Activated T-cell treated with anti-CD3 and anti-CD28 coated beads, Interleukin-2, amount 50 U/mL, for 72 hours (primary cell): ENCODE measurements around the gene EPHB6. TPM values are rescaled to one million over a fixed set of nuclear protein-coding genes. Genes with fewer than 3 reads are reported as not detected.

Source experiments
- ATAC-seq, 2 donors: fragments of 150-1000 bp; cut with Tn5 transposase; replicated peaks in 1 of 2; 2 replicates each; pipeline ENCODE4 v1.10.0; 2021; ENCODE audit warnings: moderate library complexity in 2 of 2, mild to moderate bottlenecking in 1 of 2
- DNase-seq, 2 donors: peaks; one replicate each; pipeline ENCODE4 v3.0.0; 2021 to 2022; ENCODE audit warnings: mixed read lengths in 1 of 2
- H3K27ac Mint-ChIP-seq: one replicate; pipeline ENCODE4 v1.8.0; 2022; ENCODE audit warnings: mild to moderate bottlenecking, moderate library complexity, mixed read lengths
- H3K27me3 Mint-ChIP-seq: one replicate; pipeline ENCODE4 v1.8.0; 2022; ENCODE audit warnings: low read depth, mixed read lengths
- H3K36me3 Mint-ChIP-seq, 2 donors: one replicate each; pipeline ENCODE4 v1.8.0; 2022; ENCODE audit warnings: mixed read lengths in 2 of 2, mild to moderate bottlenecking in 1 of 2; ENCODE audit not compliant: insufficient read depth in 2 of 2
- H3K4me1 Mint-ChIP-seq: one replicate; pipeline ENCODE4 v1.8.0; 2022; ENCODE audit warnings: low read depth, mixed read lengths
- H3K4me3 Mint-ChIP-seq, 2 donors: one replicate each; pipeline ENCODE4 v1.8.0; 2022; ENCODE audit warnings: mild to moderate bottlenecking in 2 of 2, mixed read lengths in 2 of 2, moderate library complexity in 2 of 2
- H3K9me3 Mint-ChIP-seq, 2 donors: one replicate each; pipeline ENCODE4 v1.8.0; 2022; ENCODE audit warnings: mixed read lengths in 2 of 2
- total RNA-seq, 2 donors: library from RNA; stranded (reverse); gene quantifications; one replicate each; pipeline ENCODE4 v1.2.3, GENCODE V29; 2022

Gene EPHB6
- total RNA-seq, 2 donors from 2014 or later: 10.9 to 13.6 TPM

GRCh38 chr7:142851269-142851668 lies 3.6 kb upstream of the EPHB6 start:
- no peak for DNase-seq
- peaks cover 17% of the 10 kb centered on the region for H3K4me1 Mint-ChIP-seq

GRCh38 chr7:142851919-142852318 lies 3.0 kb upstream of the EPHB6 start:
- no peaks in the 10 kb centered on the region for H3K9me3 Mint-ChIP-seq
- no peak overlapping the region for H3K4me3 Mint-ChIP-seq
- H3K36me3 Mint-ChIP-seq: peaks cover 0 to 1% of the 10 kb centered on the region in 2 donors
- peaks cover 4% of the 10 kb centered on the region for H3K27me3 Mint-ChIP-seq
- H3K27ac Mint-ChIP-seq: no peak overlapping the region
- DNase-seq: no peak
- ATAC-seq: no peak
- H3K4me1 Mint-ChIP-seq: peaks cover 17% of the 10 kb centered on the region

More at GRCh38 chr7:142851269-142851668, 3.6 kb upstream of the EPHB6 start:
- ATAC-seq: no peak
- Mint-ChIP-seq H3K4me3 (no peak overlapping the region), H3K27me3 (peaks cover 4% of the 10 kb centered on the region), H3K9me3 (no peaks in the 10 kb centered on the region), H3K27ac (no peak overlapping the region), H3K36me3 (peaks cover 0 to 1% of the 10 kb centered on the region in 2 donors)

- Mint-ChIP-seq H3K27ac (no peak overlapping the region), H3K4me3 (peak overlapping the region; percentile 86 to 98), H3K36me3 (peaks cover 0 to 1% of the 10 kb centered on the region in 2 donors), H3K9me3 (no peaks in the 10 kb centered on the region), H3K4me1 (peaks cover 17% of the 10 kb centered on the region), H3K27me3 (peaks cover 4% of the 10 kb centered on the region)
- ATAC-seq (peak; percentile 81 to 83), DNase-seq (peak; percentile 64 to 73)
These were observed 1.0 kb upstream of the EPHB6 start for GRCh38 chr7:142853739-142854371.

DNA sequence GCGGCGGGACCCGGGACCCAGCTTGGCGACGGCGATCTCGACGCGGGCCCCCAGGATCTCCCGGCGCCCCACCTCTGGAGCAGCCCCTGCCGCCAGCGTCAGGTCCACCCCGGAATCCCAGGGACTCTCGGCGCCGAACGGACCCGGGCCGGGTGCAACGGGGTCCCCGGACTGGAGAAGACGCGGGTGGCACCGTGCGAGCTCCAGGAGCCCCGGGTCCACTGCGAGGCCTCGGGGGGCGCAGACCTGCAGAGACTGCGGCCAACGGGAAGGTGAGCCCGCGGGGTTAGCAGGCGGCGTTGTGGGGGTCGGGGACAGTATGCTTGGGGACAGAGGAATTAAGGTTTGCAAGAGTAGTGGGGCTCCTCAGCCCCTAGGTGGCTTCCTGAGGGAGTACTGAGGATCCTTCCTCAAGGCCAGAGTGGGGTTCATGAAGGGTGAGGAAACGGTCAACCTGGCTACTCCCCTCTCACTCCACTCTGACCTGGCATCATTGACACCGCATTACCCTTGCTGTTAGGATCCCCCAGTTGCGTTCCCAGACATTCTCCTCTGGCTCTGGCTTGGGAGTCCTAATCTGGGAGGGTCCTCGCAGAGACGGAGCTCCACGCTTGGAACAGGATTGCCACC lies 353 bp downstream of the EPHB6 start:
- H3K27me3 Mint-ChIP-seq: peaks cover 4% of the 10 kb centered on the region
- peak overlapping the region; percentile 72 to 76 for H3K4me3 Mint-ChIP-seq
- H3K4me1 Mint-ChIP-seq: peaks cover 16% of the 10 kb centered on the region
- DNase-seq (no peak), ATAC-seq (no peak)
- H3K27ac Mint-ChIP-seq: no peak overlapping the region
- no peaks in the 10 kb centered on the region for H3K9me3 Mint-ChIP-seq
- peaks cover 0 to 1% of the 10 kb centered on the region in 2 donors for H3K36me3 Mint-ChIP-seq

DNA sequence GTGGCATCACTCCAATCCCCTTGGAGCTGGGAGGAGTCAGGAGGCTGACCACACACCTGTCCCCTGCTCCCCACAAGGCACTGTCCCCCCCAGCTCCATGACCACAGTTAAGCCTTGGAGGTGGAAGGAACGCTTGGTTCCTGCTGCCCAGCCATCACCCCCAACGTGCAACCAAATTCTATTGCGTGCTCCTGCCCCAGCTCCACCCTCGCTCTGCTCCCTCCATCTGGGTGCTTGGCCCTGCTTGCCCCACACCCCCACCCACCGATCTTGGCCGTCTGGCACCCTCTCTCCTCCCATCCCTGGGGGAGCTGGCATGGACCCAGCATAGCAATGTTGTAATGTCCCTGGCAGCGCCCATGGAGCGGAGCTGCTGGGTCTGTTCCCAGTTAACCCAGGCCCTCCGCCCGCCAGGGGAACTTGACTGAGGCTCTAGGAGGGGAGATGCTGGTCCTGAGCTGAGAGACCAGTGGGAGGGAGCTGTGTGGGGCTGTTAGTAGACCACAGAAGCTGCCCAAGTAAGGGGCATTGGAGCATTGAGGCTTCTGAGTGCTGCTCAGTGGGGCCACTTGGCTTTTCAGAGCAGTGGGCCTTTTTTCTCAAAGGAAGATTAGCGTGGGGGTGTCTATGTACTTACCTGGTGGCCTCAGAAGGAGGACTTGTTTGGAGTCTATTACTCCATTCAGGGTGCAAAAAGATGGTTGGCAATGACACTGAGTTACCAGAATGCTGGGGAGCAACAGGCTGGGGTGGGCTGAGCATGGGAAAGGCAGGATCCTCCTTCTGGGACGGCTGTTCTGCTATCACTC lies 1.1 kb downstream of the EPHB6 start:
- DNase-seq (no peak), ATAC-seq (no peak)
- Mint-ChIP-seq H3K9me3 (no peaks in the 10 kb centered on the region), H3K4me3 (peak overlapping the region; percentile 72 to 76), H3K27me3 (peaks cover 4% of the 10 kb centered on the region), H3K36me3 (peaks cover 0 to 1% of the 10 kb centered on the region in 2 donors), H3K4me1 (peaks cover 11% of the 10 kb centered on the region), H3K27ac (no peak overlapping the region)

DNA sequence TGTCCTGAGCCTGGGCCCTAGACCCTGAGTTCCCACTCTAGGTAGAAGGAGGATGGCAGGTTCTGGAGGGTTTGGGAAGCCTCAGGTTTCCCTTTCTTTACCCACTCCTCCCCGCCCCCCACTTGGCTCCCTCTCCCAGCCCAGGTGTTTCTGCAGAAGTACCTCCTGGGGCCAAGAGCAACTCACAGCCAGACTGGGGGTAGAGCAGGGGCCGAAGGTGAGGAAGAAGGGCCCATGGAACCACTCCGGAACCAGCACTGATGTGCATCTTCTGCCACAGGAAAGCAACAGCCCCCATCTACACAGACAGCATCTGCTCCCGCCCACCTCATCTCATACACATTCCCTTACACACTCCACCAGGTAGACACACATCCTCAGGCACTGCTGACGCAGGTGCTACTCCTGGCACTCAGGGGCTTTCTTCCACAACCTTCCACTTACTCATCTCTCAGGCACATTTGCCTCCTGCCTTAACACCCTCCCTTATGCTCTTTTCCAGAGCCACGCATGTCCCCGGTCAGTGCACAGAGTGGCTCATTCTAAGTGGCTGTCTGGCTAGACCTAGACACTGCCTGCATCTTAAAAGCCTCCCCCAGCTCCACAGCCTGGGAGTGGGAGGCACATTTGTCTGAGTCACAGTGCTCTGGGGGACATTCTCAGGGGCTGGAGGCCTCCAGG lies 1.8 kb downstream of the EPHB6 start:
- Mint-ChIP-seq H3K4me3 (peak overlapping the region; percentile 13 to 62), H3K36me3 (peaks cover 0 to 1% of the 10 kb centered on the region in 2 donors), H3K27ac (no peak overlapping the region), H3K9me3 (no peaks in the 10 kb centered on the region), H3K4me1 (peaks cover 5% of the 10 kb centered on the region), H3K27me3 (no peaks in the 10 kb centered on the region)
- no peak for ATAC-seq
- DNase-seq: no peak

DNA sequence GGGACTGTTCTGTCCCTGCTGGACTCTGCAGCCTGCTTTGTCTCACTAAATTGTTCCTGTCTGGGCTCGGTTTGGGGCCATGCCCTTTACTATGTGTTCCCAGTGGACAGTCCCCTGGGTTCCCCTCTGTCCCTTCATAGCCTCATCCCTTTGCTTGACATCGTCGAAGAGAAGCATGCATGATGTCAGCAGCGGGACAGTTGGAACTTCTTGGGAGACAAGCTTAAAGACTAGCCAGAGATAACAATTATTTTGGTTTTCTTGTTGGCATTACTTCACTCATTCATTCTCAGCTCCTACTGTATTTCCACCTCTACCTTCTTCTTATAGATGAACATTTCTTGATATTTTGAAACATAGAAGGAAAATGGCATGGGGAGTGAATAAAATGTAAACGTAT lies 2.7 kb downstream of the EPHB6 start:
- no peak overlapping the region for H3K27ac Mint-ChIP-seq
- peaks cover 0 to 1% of the 10 kb centered on the region in 2 donors for H3K36me3 Mint-ChIP-seq
- H3K27me3 Mint-ChIP-seq: no peaks in the 10 kb centered on the region
- H3K4me3 Mint-ChIP-seq: peak overlapping the region in 1 of 2 donors; percentile 8
- no peaks in the 10 kb centered on the region for H3K9me3 Mint-ChIP-seq
- ATAC-seq (no peak), DNase-seq (no peak)
- peaks cover 5% of the 10 kb centered on the region for H3K4me1 Mint-ChIP-seq

DNA sequence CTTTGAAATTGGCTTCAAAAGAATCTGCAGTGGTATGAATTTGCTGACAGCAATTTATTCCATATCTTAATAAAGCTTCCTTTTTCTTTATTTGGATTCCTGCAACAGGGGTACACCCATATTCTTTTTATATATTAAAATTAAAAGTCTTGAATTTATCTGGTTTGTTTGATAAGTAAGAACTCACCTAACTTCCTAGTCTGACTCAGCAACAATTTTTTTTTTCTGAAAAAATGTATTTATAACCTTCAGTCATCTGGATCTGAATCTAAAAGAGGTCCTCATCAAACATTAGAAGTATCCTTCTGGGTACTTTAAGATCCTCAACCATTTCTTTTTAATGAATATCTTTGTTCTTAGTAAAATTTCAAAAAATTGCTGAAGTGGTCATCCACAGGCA lies 4.5 kb downstream of the EPHB6 start:
- Mint-ChIP-seq H3K27ac (no peak overlapping the region), H3K36me3 (no peaks in the 10 kb centered on the region), H3K27me3 (no peaks in the 10 kb centered on the region), H3K4me3 (no peak overlapping the region), H3K9me3 (no peaks in the 10 kb centered on the region), H3K4me1 (no peaks in the 10 kb centered on the region)
- no peak for DNase-seq
- no peak for ATAC-seq

- H3K27ac Mint-ChIP-seq: no peak overlapping the region
- DNase-seq: no peak
- ATAC-seq: no peak
- no peak overlapping the region for H3K4me3 Mint-ChIP-seq
- H3K9me3 Mint-ChIP-seq: no peaks in the 10 kb centered on the region
- H3K4me1 Mint-ChIP-seq: no peaks in the 10 kb centered on the region
- no peaks in the 10 kb centered on the region for H3K36me3 Mint-ChIP-seq
- H3K27me3 Mint-ChIP-seq: no peaks in the 10 kb centered on the region
These were observed 5.0 kb downstream of the EPHB6 start for GRCh38 chr7:142859829-142860228.

- Mint-ChIP-seq H3K36me3 (no peaks in the 10 kb centered on the region), H3K4me1 (no peaks in the 10 kb centered on the region), H3K27ac (no peak overlapping the region), H3K4me3 (no peak overlapping the region), H3K27me3 (no peaks in the 10 kb centered on the region), H3K9me3 (no peaks in the 10 kb centered on the region)
- ATAC-seq (no peak), DNase-seq (no peak)
These were observed 6.1 kb downstream of the EPHB6 start for GRCh38 chr7:142860968-142861367.

GRCh38 chr7:142862351-142862750 lies 7.5 kb downstream of the EPHB6 start:
- Mint-ChIP-seq H3K27ac (no peak overlapping the region), H3K4me3 (no peak overlapping the region), H3K36me3 (no peaks in the 10 kb centered on the region), H3K27me3 (no peaks in the 10 kb centered on the region), H3K9me3 (no peaks in the 10 kb centered on the region), H3K4me1 (no peaks in the 10 kb centered on the region)
- ATAC-seq (no peak), DNase-seq (no peak)

DNA sequence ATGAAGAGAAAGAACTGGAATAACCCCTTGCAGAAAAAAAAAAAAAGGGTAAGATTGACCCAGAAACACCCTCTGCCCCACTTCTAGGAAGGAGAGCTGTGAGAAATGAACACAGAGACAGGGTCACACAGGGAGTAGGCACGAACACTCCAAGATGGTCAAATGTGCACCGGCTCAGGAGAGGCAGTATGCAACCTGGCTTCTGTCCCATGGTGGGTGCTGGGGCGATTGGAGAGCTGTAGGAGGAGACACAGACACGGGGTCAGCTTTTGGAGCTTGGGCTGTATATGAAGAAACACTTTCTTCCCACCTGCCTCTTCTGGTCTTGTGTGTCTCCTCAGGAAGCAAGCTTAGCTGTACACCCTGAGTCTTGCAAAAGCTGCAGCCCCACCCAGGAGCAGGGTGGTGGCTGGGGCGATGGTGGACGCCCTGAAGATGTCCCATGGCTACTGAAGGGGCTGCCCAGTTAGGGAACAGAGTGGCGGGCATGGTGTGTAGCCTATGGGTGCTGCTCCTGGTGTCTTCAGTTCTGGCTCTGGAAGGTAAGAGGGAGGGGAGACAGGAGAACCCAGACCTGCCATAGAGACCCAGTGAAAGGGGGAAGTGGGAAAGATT lies 8.0 kb downstream of the EPHB6 start:
- Mint-ChIP-seq H3K27me3 (no peaks in the 10 kb centered on the region), H3K9me3 (no peaks in the 10 kb centered on the region), H3K36me3 (no peaks in the 10 kb centered on the region), H3K27ac (no peak overlapping the region), H3K4me3 (no peak overlapping the region), H3K4me1 (no peaks in the 10 kb centered on the region)
- DNase-seq: no peak
- ATAC-seq: no peak
